ENCODE measurements around the gene LIPA. TPM values are rescaled to one million over a fixed set of nuclear protein-coding genes. Genes with fewer than 3 reads are reported as not detected.
"Not testable (repeated sequence)": the region's sequence is repeated elsewhere in the genome, so short reads cannot be mapped to it uniquely, and the experiment has no call there.

The LIPA gene
- total RNA-seq, 5 donors from 2014 or later (not counting 1 experiment from before 2014, with no cell fraction given): 23.2 to 38.2 (median 33.6) TPM

GRCh38 chr10:89204621-89205185 lies 46.9 kb downstream of the LIPA start:
- H3K4me1 Mint-ChIP-seq: peaks cover 15% of the 10 kb centered on the region in 3 donors
- no peak for DNase-seq
- H3K27me3 ChIP-seq (replicated peaks in 1 of 2; ENCODE audit: control insufficient read depth in 2 of 2, extremely low read depth in 1 of 2, insufficient read depth in 2 of 2, low read length in 1 of 2): peaks cover 11 to 29% of the 10 kb centered on the region in 2 experiments

GRCh38 chr10:89203237-89203636 lies 48.3 kb downstream of the LIPA start:
- WGBS (ENCODE audit: insufficient coverage): 100% methylated on average over 1 of the region's 1 CpG

More at GRCh38 chr10:89204621-89205185, 46.9 kb downstream of the LIPA start:
- no peaks in the 10 kb centered on the region for H3K36me3 ChIP-seq (ENCODE audit: control insufficient read depth in 2 of 2, extremely low read depth in 1 of 2, insufficient read depth in 1 of 2, low read length in 1 of 2)
- ATAC-seq (replicated peaks in 1 of 4): no peak
- ChIA-PET CTCF (interaction anchor here (0.5 to 1.1 kb wide), 4 partner anchors 9 to 326 kb away, joined by 3 to 5 read pairs (median 3); no protein-coding TSS in a partner anchor), POLR2A (no interaction called here)
- no peaks in the 10 kb centered on the region for H3K9me3 ChIP-seq
- H3K27ac ChIP-seq (ENCODE audit: low read length): no peak overlapping the region
- Mint-ChIP-seq H3K9me3 (no peaks in the 10 kb centered on the region), H3K27ac (no peak overlapping the region), H3K27me3 (peaks cover 25 to 30% of the 10 kb centered on the region in 2 donors), H3K4me3 (no peak overlapping the region), H3K36me3 (no peaks in the 10 kb centered on the region)
- WGBS (ENCODE audit: insufficient coverage): 78% methylated on average over 3 of the region's 6 CpGs
- no peak overlapping the region for H3K4me3 ChIP-seq (ENCODE audit: control insufficient read depth in 1 of 2, extremely low read depth in 1 of 2, low read length in 1 of 2)
- peaks cover 10 to 21% of the 10 kb centered on the region in 2 experiments for H3K4me1 ChIP-seq (ENCODE audit: control insufficient read depth in 1 of 2, extremely low read depth in 1 of 2, insufficient read depth in 2 of 2, low read length in 2 of 2)

GRCh38 chr10:89202033-89202425 lies 49.5 kb downstream of the LIPA start:
- ChIA-PET POLR2A (no interaction called here), CTCF (interaction anchor here (0.6 to 1.5 kb wide), 2 partner anchors 268 to 269 kb away, joined by 3 to 4 read pairs; no protein-coding TSS in a partner anchor)
- no peak overlapping the region for H3K4me3 Mint-ChIP-seq

More at GRCh38 chr10:89203237-89203636, 48.3 kb downstream of the LIPA start:
- no peak for DNase-seq
- Histone ChIP-seq H3K4me3 (ENCODE audit: control insufficient read depth in 1 of 2, extremely low read depth in 1 of 2, low read length in 1 of 2) (no peak overlapping the region), H3K27me3 (replicated peaks in 1 of 2; ENCODE audit: control insufficient read depth in 2 of 2, extremely low read depth in 1 of 2, insufficient read depth in 2 of 2, low read length in 1 of 2) (peaks cover 6 to 23% of the 10 kb centered on the region in 2 experiments), H3K4me1 (ENCODE audit: control insufficient read depth in 1 of 2, extremely low read depth in 1 of 2, insufficient read depth in 2 of 2, low read length in 2 of 2) (peaks cover 7 to 20% of the 10 kb centered on the region in 2 experiments), H3K9me3 (no peaks in the 10 kb centered on the region), H3K27ac (ENCODE audit: low read length) (no peak overlapping the region), H3K36me3 (ENCODE audit: control insufficient read depth in 2 of 2, extremely low read depth in 1 of 2, insufficient read depth in 1 of 2, low read length in 1 of 2) (no peaks in the 10 kb centered on the region)
- H3K36me3 Mint-ChIP-seq: no peaks in the 10 kb centered on the region
- no peaks in the 10 kb centered on the region for H3K9me3 Mint-ChIP-seq
- ChIA-PET POLR2A (interaction anchor here (0.6 to 1.2 kb wide), 3 partner anchors 12 to 1242 kb away, joined by 3 to 4 read pairs (median 3); no protein-coding TSS in a partner anchor), CTCF (interaction anchor here in 1 of 2 donors (1.1 kb wide), 1 partner anchor 174 kb away, joined by 3 read pairs; no protein-coding TSS in a partner anchor)
- H3K4me1 Mint-ChIP-seq: peaks cover 14 to 15% (median 14%) of the 10 kb centered on the region in 3 donors
- H3K27me3 Mint-ChIP-seq: peaks cover 17 to 18% of the 10 kb centered on the region in 2 donors
- no peak for ATAC-seq (replicated peaks in 1 of 4)
- H3K27ac Mint-ChIP-seq: no peak overlapping the region
- H3K4me3 Mint-ChIP-seq: no peak overlapping the region

GRCh38 chr10:89201345-89202032 lies 50.1 kb downstream of the LIPA start:
- no peak for ATAC-seq (replicated peaks in 1 of 4)
- H3K27me3 Mint-ChIP-seq: peaks cover 11 to 12% of the 10 kb centered on the region in 2 donors
- H3K27me3 ChIP-seq (replicated peaks in 1 of 2; ENCODE audit: control insufficient read depth in 2 of 2, extremely low read depth in 1 of 2, insufficient read depth in 2 of 2, low read length in 1 of 2): peaks cover 3 to 7% of the 10 kb centered on the region in 2 experiments
- H3K4me3 Mint-ChIP-seq: no peak overlapping the region
- no peak overlapping the region for H3K4me3 ChIP-seq (ENCODE audit: control insufficient read depth in 1 of 2, extremely low read depth in 1 of 2, low read length in 1 of 2)
- no peaks in the 10 kb centered on the region for H3K36me3 Mint-ChIP-seq
- no peaks in the 10 kb centered on the region for H3K9me3 ChIP-seq
- CTCF ChIA-PET: interaction anchor here (0.6 to 1.5 kb wide), 3 partner anchors 14 to 268 kb away, joined by 4 read pairs; no protein-coding TSS in a partner anchor
- WGBS (ENCODE audit: insufficient coverage): 100% methylated on average over 3 of the region's 7 CpGs
- peaks cover 3 to 5% (median 3%) of the 10 kb centered on the region in 3 donors for H3K4me1 Mint-ChIP-seq
- H3K9me3 Mint-ChIP-seq: no peaks in the 10 kb centered on the region
- H3K4me1 ChIP-seq (ENCODE audit: control insufficient read depth in 1 of 2, extremely low read depth in 1 of 2, insufficient read depth in 2 of 2, low read length in 2 of 2): peaks cover 1 to 3% of the 10 kb centered on the region in 2 experiments
- no peaks in the 10 kb centered on the region for H3K36me3 ChIP-seq (ENCODE audit: control insufficient read depth in 2 of 2, extremely low read depth in 1 of 2, insufficient read depth in 1 of 2, low read length in 1 of 2)
- no peak for DNase-seq
- POLR2A ChIA-PET: no interaction called here
- no peak overlapping the region for H3K27ac ChIP-seq (ENCODE audit: low read length)
- H3K27ac Mint-ChIP-seq: no peak overlapping the region

More at GRCh38 chr10:89202033-89202425, 49.5 kb downstream of the LIPA start:
- H3K36me3 Mint-ChIP-seq: no peaks in the 10 kb centered on the region
- Histone ChIP-seq H3K4me1 (ENCODE audit: control insufficient read depth in 1 of 2, extremely low read depth in 1 of 2, insufficient read depth in 2 of 2, low read length in 2 of 2) (peaks cover 4 to 9% of the 10 kb centered on the region in 2 experiments), H3K27ac (ENCODE audit: low read length) (no peak overlapping the region), H3K4me3 (ENCODE audit: control insufficient read depth in 1 of 2, extremely low read depth in 1 of 2, low read length in 1 of 2) (no peak overlapping the region), H3K36me3 (ENCODE audit: control insufficient read depth in 2 of 2, extremely low read depth in 1 of 2, insufficient read depth in 1 of 2, low read length in 1 of 2) (no peaks in the 10 kb centered on the region), H3K27me3 (replicated peaks in 1 of 2; ENCODE audit: control insufficient read depth in 2 of 2, extremely low read depth in 1 of 2, insufficient read depth in 2 of 2, low read length in 1 of 2) (peaks cover 4 to 12% of the 10 kb centered on the region in 2 experiments), H3K9me3 (no peaks in the 10 kb centered on the region)
- peaks cover 8 to 10% (median 8%) of the 10 kb centered on the region in 3 donors for H3K4me1 Mint-ChIP-seq
- no peak for DNase-seq
- H3K27ac Mint-ChIP-seq: no peak overlapping the region
- no peaks in the 10 kb centered on the region for H3K9me3 Mint-ChIP-seq
- H3K27me3 Mint-ChIP-seq: peaks cover 16 to 17% of the 10 kb centered on the region in 2 donors
- no peak for ATAC-seq (replicated peaks in 1 of 4)
- WGBS (ENCODE audit: insufficient coverage): 95% methylated on average over 2 of the region's 2 CpGs

- Mint-ChIP-seq H3K4me3 (no peak overlapping the region), H3K9me3 (no peaks in the 10 kb centered on the region), H3K4me1 (no peaks in the 10 kb centered on the region), H3K27me3 (peaks cover 9 to 14% of the 10 kb centered on the region in 2 donors), H3K27ac (no peak overlapping the region), H3K36me3 (no peaks in the 10 kb centered on the region)
- WGBS (ENCODE audit: insufficient coverage): no CpG with 5 or more reads among the region's 4 CpGs
- H3K27ac ChIP-seq (ENCODE audit: low read length): no peak overlapping the region
- H3K4me3 ChIP-seq (ENCODE audit: control insufficient read depth in 1 of 2, extremely low read depth in 1 of 2, low read length in 1 of 2): no peak overlapping the region
- DNase-seq (no peak), ATAC-seq (replicated peaks in 1 of 4) (no peak)
- POLR2A ChIA-PET: interaction anchor here in 1 of 2 donors (0.6 kb wide), 1 partner anchor 20 kb away, joined by 5 read pairs; no protein-coding TSS in a partner anchor
- no peaks in the 10 kb centered on the region for H3K4me1 ChIP-seq (ENCODE audit: control insufficient read depth in 1 of 2, extremely low read depth in 1 of 2, insufficient read depth in 2 of 2, low read length in 2 of 2)
- no peaks in the 10 kb centered on the region for H3K9me3 ChIP-seq
- CTCF ChIA-PET: interaction anchor here (0.6 to 1.1 kb wide), 3 partner anchors 13 to 417 kb away, joined by 3 to 5 read pairs (median 4); no protein-coding TSS in a partner anchor
- H3K27me3 ChIP-seq (replicated peaks in 1 of 2; ENCODE audit: control insufficient read depth in 2 of 2, extremely low read depth in 1 of 2, insufficient read depth in 2 of 2, low read length in 1 of 2): no peaks in the 10 kb centered on the region
- no peaks in the 10 kb centered on the region for H3K36me3 ChIP-seq (ENCODE audit: control insufficient read depth in 2 of 2, extremely low read depth in 1 of 2, insufficient read depth in 1 of 2, low read length in 1 of 2)
Measured at GRCh38 chr10:89197473-89197872, 54.1 kb downstream of the LIPA start.

- H3K36me3 ChIP-seq (ENCODE audit: control insufficient read depth in 2 of 2, extremely low read depth in 1 of 2, insufficient read depth in 1 of 2, low read length in 1 of 2); H3K4me1 Mint-ChIP-seq; ATAC-seq (replicated peaks in 1 of 4); H3K27me3 ChIP-seq (replicated peaks in 1 of 2; ENCODE audit: control insufficient read depth in 2 of 2, extremely low read depth in 1 of 2, insufficient read depth in 2 of 2, low read length in 1 of 2); H3K4me3 ChIP-seq (ENCODE audit: control insufficient read depth in 1 of 2, extremely low read depth in 1 of 2, low read length in 1 of 2); CTCF ChIA-PET; DNase-seq; H3K27ac ChIP-seq (ENCODE audit: low read length); H3K4me3 Mint-ChIP-seq; H3K4me1 ChIP-seq (ENCODE audit: control insufficient read depth in 1 of 2, extremely low read depth in 1 of 2, insufficient read depth in 2 of 2, low read length in 2 of 2); H3K27ac Mint-ChIP-seq; H3K9me3 ChIP-seq; H3K9me3 Mint-ChIP-seq; H3K36me3 Mint-ChIP-seq: not testable (repeated sequence)
- WGBS (ENCODE audit: insufficient coverage): 100% methylated on average over 1 of the region's 3 CpGs
- POLR2A ChIA-PET: interaction anchor here in 1 of 2 donors (0.9 kb wide), 1 partner anchor 12 kb away, joined by 4 read pairs; no protein-coding TSS in a partner anchor
- H3K27me3 Mint-ChIP-seq: peaks cover 9 to 13% of the 10 kb centered on the region in 2 donors
Measured at GRCh38 chr10:89191301-89191700, 60.3 kb downstream of the LIPA start.

All from T-cell (primary cell).